ENCODE results near the gene NDUFS1.
"Not testable (repeated sequence)": the region's sequence is repeated elsewhere in the genome, so short reads cannot be mapped to it uniquely, and the experiment has no call there.

The NDUFS1 gene

DNA sequence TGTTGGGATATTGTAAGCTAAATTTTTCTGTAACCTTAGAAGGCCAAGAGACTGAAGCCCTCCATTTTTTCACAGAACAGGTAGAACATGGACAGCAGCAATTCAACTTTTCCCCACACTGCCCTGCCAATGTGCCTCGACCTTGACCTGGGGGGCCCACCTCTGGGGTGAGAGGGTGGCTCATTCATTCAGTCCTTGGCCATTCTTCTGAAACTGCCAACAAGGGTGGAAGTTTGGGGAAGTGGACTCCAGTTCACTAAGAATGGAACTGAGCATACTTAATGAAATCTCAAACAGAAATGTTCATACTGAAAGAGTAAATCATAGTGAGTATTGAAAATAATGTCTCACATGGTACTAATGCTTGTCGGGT is 1.5 kb upstream of the NDUFS1 start:
- no peak for DNase-seq

GRCh38 chr2:206160125-206160806 is 1.0 kb upstream of the NDUFS1 start:
- DNase-seq: no peak

DNA sequence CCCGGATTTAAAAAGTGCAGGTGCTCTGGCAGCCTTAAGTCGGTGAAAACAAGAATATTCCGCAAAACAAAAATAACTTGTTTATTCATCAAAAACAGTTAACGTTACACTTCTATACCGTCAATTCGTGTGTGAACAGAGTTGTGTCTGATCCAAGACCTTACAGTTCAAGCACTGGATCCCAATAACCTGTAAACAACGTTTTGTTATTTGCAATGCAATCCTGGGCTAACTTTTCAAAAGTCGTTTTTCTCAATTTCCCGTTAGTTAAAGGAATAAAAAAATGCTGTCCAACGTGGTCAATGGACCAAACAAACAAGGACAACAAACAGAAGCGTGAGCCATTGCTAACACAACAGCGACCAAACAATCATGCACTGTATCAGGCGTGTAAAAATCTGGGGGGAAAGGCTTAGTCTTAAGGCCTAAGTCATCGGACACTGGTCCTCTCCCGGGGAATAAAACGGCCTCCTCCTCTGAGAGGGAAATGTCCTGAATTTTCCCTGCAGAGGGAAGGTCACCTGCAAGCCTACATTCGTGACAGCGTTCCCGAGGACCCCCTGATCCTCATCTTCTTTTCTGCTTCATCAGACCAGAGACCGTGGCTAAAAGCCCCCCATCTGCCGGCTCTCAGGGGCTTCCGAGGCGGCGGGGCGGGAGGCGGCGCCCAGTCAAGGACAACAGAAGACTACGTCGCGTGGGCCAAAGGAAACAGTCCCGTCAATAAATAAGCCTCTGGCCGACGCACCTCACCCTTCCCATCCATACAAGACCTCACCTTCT is 490 bp downstream of the NDUFS1 start:
- no peak for DNase-seq

- DNase-seq: not testable (repeated sequence)
Observed at GRCh38 chr2:206157014-206157413, 2.2 kb downstream of the NDUFS1 start.

GRCh38 chr2:206154197-206154596 is 5.0 kb downstream of the NDUFS1 start:
- peak; percentile 9 for DNase-seq

- no peak for DNase-seq
Observed at GRCh38 chr2:206150631-206151030, 8.6 kb downstream of the NDUFS1 start.

GRCh38 chr2:206150168-206150567 is 9.1 kb downstream of the NDUFS1 start:
- no peak for DNase-seq

DNA sequence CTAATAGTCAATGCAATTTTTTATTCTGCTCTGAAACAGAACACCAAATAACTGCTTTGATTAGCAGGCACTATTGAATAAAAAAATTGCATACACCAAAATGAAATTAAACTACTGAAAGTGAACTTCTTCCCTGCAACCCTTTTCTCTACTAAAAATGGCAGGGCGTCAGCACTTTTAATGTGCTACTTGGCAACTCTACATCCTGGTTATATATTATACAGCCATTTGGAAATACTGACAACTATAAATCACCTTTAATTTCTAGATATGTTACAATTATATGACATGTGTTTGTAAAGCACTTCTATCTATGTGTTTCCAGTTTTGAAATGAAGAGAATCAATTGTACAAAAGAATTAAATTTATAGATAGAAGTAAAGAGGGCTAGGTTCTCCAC is 9.9 kb downstream of the NDUFS1 start:
- no peak for DNase-seq

- DNase-seq: no peak
Observed at GRCh38 chr2:206145665-206146064, 13.6 kb downstream of the NDUFS1 start.

DNA sequence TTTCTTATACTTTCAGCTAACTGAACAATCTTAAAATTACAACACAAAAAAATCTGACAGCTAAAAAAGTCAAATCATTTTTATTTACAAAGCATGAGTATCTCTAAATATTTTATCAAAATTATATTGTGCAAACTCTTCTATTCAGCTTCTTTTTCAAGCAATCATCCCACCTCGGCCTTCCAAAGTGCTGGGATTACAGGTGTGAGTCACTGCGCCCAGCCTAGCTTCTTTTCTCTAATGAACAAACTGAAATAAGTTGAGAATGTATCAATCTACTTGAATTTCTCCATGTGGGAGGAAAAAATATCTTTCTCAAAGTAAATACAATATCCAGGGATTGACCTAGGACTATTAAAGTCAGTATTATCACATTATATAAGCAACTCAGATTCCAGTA is 14.9 kb downstream of the NDUFS1 start:
- no peak for DNase-seq

GRCh38 chr2:206143451-206143850 is 15.8 kb downstream of the NDUFS1 start:
- DNase-seq: no peak

DNA sequence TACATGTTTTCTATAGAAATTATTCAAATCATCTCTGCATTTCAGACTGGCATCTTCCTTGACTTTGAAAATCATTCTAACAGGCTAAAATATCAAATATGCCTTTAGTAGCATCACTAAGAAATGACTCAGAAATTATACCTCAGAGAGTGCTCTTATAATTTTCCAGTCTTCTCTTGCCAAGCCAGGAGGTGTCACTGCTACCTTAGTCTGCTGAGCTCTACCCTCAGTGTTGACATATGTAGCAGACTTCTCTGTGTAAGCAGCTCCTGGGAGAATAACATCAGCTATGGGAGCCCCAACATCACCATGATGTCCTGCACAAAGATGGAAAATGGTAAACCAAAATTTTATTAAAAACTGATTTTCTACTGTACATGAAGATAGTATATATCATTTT is 31.6 kb downstream of the NDUFS1 start:
- DNase-seq: no peak

DNA sequence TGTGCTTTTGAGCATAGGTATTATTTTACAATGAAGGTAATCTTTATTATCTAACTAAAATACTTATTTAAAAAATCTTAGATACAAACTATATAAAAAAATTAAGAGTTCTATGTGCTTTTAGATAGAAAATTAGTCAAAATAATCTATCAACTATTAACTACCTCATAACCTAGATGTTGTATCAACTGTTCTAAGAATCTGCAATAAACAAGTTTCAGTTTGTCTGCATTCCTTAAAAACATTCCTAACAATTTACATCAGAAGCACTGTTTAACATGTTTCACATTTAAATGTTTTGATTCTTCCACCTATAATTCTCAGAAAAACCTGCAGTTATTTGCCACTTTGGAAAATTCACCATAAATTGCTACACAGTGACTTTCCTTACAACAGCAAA is 33.3 kb downstream of the NDUFS1 start:
- no peak for DNase-seq

- not testable (repeated sequence) for DNase-seq
Observed at GRCh38 chr2:206122569-206122968, 36.7 kb downstream of the NDUFS1 start.

- no peak for DNase-seq
Observed at GRCh38 chr2:206116278-206116677, 43.0 kb downstream of the NDUFS1 start.

GRCh38 chr2:206115026-206115578 is 44.1 kb downstream of the NDUFS1 start:
- DNase-seq: no peak

- DNase-seq: no peak
Observed at GRCh38 chr2:206112846-206113547, 46.2 kb downstream of the NDUFS1 start.

- no peak for DNase-seq
Observed at GRCh38 chr2:206112108-206112507, 47.1 kb downstream of the NDUFS1 start.

DNA sequence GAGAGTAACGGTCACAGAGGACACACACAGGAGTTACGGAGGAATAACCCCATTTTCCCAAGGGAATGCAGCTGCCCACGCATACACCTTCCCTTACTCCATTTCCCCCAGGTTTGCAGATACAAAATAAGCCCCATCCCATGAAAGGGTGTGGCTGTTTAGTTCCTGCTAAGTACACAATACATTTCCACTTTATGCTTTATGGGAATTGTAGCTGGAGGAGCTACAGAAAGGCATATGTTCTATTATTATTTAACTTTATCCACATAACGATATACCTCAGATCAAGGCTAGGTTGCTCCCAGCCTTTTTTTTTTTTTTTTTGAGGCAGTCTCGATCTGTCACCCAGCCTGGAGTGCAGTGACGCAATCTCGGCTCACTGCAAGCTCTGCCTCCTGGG is 50.5 kb downstream of the NDUFS1 start:
- DNase-seq: no peak

GRCh38 chr2:206105541-206105940 is 53.7 kb downstream of the NDUFS1 start:
- DNase-seq: no peak

GRCh38 chr2:206105038-206105437 is 54.2 kb downstream of the NDUFS1 start:
- no peak for DNase-seq

DNA sequence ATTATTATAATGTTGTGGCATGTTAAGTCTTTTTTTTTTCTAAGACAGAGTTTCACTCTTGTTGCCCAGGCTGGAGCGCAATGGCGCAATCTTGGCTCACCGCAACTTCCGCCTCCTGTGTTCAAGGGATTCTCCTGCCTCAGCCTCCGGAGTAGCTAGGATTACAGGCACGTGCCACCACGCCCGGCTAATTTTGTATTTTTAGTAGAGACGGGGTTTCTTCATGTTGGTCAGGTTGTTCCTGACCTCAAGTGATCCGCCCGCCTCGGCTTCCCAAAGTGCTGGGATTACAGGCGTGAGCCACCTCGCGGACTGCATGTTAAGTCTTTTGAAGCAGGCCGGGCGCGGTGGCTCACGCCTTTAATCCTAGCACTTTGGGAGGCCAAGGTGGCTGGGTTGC is 60.4 kb downstream of the NDUFS1 start:
- not testable (repeated sequence) for DNase-seq

DNA sequence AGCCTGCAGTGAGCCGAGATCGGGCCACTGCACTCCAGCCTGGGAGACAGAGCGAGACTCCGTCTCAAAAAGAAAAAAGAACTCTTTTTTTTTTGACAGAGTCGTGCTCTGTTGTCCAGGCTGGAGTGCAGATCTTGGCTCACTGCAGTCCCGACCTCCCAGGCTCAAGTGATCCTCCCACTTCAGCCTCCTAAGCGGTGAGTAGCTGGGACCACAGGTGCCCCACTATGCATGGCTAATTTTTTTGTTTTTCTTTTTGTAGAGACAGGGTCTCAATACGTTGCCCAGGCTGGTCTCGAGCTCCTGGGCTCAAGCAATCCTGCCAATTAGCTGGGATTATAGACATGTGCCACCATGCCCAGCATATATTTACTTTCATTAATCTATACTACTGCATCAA is 60.8 kb downstream of the NDUFS1 start:
- DNase-seq: no peak

GRCh38 chr2:206096876-206097275 is 62.4 kb downstream of the NDUFS1 start:
- no peak for DNase-seq
